GM04504 (cell line): ENCODE measurements around the gene GORASP1.

Source experiments
- DNase-seq: peaks from one replicate; pipeline ENCODE4 v3.0.0-alpha.2; 2012; ENCODE audit warnings: low read depth

The GORASP1 gene

DNA sequence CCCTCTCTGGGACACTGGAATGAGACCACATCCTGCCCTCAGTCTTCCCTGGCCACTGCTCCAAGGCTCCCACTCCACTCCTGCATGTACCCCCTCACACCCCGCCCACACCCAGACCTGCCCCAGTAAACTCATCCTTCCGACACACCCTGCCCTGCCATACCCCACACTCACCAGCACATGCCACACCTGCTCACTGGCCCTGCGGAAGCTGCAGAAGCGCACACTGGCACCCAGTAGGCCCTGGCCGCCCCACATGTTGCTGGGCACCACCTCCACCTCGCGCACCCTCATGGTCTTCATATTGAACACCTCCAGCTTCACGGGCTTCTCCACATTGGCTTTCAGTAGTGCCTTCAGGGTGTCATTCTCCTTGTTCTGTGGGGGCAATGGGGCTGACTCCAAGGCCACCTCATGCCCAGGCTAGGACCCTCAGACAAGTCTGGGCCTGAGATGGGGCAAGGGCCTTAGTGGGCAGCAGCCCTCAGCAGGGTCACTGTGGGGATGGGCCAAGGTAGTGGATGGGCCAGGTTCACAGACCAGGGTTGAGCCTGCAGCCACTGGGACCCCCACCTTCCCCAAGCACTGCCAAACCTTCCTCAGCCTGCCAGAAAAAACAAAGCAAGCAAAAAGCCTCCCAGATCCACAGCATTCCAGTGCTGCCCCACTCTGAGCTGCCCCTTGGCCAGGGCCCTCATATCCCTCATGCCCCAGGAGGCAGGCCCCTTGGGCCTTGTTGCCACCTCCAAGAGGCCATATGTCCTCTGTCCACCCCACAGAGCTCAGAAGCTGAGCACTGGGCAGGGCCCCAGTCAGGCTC lies 4.7 kb downstream of the GORASP1 start:
- DNase-seq = no peak

DNA sequence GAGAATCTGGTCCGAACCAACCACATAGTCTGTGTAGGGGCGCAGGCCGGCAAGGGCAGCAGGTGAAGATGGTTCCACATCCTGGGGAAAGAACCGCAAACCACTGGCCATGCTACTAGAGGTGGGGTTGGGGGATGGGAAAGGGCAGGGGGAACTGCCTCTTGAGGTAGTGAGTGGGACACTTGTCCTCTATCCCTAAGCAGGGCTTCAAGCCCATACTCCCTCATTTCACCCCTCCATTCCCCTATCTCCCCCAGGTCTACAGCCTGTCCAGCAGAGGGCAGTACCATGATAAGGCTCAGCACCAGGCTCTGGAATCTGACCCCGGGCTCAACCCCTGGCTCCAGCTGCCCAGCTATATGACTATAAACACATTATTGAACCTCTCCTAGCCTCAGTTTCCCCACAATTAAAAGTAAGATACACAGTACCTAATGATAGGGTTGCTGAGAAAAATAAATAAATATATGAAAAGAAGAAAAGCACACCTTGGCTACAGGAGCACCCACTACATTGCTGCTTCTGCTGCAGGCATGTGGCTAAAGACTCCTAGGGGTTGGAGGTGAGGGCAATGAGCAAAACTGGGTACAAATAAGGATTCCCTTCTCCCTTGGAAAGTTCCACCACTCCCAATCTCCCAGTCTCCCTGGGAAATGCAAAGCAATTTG lies 6.3 kb downstream of the GORASP1 start:
- DNase-seq = no peak

DNA sequence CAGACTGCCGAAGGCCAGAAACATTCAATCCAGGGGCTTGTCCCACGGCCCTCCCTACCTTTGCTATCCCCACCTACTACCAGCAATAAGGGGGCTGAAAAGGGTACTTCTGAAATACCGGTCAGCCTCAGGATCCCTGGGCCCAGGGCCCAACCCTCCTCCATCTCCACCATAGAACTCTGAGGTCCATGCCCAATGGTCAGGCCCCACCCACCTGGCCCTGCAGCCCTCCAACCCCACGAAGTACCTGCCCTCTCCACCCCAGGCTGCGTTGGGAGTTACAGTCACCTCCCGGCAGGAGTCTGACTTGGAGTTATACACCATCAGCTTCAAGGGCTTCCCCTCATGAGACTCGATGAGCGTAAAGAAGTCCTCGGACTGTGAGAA lies 6.9 kb downstream of the GORASP1 start:
- no peak for DNase-seq

DNA sequence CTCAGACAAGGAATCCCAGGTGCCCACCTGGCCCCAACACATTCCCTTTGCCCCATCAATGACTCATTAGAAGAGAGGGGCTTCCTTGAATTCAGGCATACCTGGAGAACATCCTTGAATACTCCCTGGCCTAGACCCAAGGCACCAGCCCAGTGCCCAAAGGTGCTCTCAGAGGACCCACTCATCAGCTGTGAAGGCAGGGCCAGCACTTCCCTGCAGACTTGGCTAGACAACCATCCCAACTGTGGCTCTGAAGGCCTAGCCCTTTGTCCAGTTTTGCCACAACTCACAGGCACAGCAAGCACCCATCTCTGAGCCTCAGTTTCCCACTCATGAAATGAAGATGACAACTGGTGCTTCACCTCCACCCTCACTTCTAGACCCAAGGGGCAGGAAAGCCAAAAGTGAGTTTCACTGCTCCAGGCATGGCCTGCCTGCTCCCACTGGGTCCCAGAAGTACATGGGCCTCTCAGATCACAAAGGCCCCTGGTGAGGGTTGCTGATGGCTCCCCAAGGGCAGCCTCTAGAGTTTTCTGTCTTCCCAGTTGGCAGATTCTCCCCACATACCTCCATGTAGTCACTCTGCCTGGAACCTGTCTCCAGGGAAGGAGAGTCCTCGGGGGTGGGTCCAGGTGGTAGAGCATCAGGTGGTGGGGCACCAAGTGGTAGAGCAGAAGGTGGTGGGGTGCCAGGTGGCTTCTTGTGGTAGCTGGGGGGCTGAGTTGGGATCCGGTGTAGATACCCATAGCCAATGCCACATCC lies 7.5 kb downstream of the GORASP1 start:
- DNase-seq = no peak

DNA sequence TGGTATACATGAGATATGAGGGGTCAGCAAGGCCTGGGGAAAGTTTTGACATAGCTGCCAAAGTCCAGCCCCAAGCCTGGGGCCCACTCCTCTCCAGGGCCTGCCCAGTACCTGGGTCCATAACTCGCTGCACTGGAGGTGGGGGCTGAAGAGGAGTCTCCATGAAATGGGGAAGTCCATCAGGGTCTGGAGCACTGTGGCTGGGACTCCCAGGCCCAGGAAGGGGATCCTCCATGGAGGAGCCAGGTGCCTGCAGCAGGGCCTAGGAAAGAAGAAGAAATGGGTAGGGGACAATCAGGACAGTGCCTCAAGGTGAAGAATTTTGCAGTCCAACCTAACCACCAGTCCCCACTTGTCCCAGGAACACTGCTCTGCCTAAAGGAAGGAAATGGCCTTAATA lies 8.2 kb downstream of the GORASP1 start:
- no peak for DNase-seq

DNA sequence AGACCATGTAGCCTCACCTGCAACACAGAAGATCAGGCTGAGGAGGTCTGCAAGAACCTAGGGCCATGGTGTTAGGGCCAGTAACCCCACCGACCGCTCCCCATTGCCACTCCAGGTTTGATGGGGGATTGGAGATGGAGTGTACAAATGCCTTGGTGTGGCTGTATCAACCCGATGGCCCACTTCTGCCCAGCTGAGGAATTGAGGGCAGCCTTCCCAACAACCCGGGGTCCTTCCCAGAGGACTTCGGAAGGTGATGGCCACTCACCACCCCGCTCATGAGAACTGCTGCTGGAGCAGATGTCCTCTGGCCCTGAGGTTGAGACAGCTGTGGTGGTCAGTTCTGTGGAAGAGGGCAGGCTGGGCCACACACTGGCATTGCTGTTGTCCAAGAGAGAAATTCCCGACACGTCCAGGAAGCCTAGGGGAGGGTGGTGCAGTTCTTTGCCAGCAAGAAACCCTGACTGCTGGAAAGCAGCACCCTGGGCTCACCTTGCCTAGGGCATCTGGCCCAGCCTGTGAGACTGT lies 8.9 kb downstream of the GORASP1 start:
- no peak for DNase-seq

DNA sequence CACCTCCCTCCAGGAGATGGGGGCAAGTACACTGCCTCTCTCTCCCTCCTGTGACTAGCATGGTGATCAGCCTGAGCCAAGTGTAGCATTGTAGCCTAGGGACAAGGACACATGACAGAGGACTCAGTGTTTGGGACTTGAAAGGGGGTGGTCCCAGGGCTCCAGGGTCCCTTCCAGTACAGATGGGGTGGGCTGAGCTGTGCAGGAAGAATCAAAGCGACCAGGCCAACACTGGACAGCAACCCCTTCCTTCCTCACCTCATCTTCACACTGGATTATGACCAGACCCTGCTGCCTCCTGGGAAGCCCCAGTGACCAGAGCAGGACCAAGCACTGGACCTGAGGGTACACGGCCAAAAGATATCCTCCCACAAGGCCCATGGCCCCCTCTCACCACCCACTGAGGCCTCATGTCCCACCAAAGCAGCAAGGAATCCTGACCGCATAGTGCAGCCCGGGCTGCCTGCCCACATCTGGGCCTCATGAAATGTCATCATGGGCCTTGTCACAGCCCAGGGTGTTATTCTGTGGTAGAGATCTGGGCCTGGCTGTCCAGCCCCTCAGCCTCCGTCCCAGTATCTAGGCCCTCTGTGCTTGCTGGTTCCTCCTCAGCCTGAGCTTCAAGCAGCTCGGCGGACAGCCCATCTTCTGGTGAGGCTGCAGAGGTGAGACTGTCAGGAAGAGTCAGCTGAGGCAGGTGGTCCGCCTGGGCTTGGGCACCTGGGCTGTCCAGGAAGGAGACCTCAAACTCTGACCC lies 9.5 kb downstream of the GORASP1 start:
- DNase-seq = no peak

DNA sequence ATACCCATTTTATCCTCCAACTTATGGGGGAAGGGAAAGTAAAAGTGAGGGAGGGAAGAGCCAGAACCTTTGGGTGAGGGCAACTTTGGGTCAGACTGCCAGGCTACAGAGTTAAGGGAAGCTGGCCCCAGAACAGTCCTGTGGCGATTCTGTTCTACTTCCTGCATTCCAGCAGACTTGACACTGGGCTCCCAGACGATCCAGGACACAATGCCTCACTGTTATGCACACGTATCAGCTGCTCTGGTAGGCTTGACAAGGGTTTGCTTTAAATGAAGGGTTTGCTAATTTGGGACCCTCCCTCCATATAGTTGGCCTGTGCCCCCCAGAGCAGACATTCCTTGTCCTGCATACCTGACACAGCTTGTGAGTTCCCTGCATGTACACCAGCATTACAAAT lies 10.7 kb downstream of the GORASP1 start:
- DNase-seq = no peak

DNA sequence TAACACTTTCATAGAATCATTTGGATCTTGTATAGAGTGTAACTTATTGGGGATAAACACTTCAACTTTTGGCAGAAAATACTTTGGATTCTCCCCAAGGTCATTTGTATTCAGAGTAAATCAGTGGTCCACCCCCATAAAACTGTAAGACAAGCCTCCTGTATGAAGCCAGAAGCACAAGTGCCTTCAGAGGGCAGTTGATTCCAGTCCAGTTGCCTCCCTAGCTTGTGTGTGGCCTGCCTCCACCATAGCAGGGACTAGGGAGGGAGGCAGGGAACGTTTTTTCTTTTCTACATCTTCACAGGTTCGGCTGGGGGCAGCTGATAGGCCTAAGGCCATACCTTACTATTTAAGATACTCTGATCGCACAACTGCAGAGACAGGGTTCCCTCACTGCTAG lies 11.6 kb downstream of the GORASP1 start:
- no peak for DNase-seq

DNA sequence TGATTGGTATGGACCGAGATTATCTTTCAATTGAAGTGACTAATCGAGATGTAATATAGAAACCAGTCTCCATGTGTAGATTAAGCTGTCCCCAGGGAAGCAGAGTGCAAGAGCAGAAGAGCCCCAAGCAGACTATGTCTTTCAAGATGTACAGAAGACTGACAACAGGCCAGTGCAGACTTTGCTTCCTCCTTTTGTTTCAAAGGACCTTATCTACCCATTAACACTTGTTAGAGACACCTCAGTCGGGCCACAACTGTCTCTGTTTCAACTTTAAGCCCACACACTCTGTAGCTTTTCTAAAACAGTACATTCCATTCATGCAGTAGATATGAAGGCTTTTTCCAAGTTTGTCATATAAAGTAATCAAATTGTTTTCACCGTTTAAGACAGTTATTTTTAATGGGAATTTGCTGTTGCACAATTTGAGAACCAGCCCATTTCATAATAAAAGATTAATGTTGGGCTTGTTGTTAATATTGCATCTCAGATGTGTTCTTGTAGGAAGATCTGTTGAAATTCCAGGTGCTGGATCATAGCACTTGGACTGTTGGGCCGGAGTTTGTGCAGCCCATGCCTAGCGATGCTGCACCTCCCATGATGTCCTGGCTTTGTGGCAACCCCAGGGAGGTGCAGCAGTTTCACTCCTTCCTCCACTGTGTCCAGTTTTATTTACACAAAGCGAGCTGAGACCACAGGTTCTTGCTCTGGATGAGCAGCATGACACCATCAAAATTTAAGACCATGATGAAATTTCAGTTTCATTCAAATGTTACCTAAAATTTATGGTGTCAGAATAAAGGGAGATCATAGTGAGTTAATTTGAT lies 12.4 kb downstream of the GORASP1 start:
- DNase-seq = no peak

DNA sequence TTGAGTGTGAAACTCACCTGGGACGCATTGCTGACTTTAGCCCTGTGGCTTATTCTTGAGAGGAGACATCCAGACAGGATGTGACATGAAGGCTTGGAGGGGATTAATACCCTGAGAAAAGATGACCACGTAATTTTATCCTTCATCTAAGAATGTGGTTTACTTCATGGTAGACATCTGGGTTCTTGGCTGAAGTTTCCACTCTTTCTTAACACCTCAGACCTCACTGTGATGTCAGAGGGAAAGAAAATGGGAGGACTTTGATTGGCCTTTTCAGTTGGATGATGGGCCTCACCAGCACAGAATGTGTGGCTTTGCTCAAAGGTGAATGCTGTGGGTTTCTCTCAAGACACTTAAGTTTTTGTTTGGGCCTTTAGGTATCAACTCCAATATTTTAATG lies 16.5 kb downstream of the GORASP1 start:
- DNase-seq = no peak

DNA sequence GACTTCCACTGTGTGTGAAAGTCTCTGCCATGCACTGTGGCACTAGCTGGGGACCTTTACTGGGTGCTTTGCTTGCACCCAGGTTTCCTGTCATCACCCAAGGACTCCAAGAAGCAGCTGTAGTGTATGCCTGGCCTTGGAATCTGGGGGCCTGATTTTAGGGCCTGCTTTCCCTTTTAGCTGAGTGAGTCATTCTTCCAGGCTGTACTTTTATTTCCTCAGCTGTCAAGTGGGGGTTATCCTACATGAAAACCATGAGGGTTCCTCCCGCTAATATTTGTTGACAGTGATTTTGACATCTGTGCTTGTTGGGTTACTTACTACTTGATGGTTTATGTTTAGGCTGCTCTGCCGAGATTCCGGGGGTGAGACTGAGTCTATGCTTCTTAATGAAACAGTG lies 18.5 kb downstream of the GORASP1 start:
- no peak for DNase-seq

DNA sequence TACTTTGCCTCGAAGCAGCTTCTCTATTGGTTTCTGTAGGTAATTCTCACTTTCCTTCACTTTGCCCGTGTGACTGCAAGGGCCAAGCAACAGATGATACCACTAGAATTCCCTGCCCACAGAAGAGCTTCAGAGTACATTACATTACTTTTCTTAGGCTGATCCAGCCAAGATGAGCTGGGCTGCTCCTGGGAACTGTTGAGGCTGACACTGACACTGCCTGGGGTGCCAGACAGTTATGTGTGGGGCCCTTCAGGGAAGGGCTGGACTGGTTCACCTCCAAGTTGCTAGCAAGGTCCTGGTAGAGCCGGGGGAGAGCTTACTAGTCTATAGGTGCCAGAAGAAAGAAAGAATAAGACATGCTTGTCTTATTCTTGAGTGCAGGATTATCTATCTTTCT lies 19.0 kb downstream of the GORASP1 start:
- no peak for DNase-seq

DNA sequence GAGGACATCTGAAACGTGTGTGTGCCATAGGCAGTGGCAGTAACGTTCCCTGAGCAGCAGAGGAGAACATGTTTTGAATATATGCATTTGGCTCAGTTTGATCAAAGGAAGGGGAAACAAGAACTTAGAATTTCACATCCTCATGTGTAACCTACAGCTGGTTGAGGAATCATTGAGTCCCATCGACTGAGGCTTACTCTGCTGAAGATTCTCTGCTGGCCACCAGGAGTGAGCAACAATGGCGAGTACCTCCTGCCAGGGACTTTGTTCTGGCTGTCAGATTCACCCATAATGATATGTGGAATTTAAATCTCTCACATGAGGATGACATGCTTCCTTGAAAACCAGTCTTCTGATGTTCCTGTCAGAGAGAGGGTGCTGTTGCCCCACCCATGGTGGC lies 21.3 kb downstream of the GORASP1 start:
- DNase-seq = no peak

DNA sequence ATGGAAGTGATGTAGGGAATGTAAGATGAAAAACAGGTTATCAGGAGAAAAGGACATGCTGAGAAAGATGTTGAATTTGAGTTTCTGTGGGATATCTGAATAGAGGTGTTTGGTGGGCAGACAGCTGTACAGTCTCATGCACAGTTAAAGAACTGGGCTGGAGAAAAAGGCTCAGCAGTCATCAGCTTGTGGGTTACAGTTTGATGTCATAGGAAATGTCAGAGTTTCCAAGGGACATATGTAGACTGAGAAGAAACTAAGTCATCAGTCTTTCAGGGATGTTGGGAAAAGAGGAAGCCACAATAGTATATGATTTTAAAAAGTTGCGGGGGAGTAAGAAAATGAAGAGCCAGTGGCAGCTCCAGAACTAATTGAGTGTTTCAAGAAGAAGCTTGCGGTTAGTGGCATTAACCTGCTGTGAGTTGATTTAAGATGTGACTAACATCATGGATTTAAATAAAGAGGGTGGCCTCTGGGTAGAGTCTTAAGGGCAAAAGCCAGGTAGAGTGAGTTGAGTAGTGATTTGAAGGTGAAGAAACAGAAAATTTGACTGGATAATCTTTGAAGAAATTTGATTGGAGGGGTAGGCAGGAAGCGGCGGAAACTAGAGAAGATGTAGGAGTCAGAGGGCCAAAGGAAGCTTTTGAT lies 24.6 kb downstream of the GORASP1 start:
- DNase-seq = no peak

DNA sequence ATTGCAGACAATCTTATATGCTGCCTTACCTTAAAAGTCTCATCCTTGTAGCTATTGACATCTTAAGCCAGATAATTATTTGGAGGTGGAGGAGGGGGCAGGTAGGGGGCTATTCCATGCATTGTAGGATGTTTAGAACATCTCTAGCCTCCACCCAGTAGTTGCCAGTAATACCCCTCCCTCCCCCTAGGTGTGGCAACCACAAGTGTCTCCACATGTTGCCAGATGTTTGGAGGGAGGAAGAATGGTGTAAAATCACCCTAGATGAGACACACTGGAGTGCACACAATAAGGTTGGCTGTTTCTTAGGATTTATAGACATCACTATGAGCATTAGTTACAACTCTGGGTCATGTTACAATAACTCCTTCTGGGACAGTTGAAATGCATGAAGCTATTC lies 27.4 kb downstream of the GORASP1 start:
- no peak for DNase-seq

DNA sequence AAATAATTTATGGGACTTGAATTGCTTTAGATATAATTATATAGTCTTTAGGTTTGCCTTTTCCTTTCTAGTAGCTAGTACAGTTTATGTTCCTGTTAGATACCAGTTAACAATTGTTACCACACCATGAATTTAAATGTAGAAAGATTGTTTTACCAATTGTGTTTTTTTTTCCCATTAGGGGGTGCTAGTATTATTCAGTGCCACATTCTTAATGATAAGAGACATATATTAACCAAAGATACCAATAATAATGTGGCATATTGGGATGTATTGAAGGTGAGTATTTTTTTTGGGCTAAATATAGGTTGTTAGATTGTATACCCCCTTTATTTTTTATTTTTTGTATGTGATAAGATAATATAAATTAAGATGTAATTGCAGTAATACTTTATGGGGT lies 27.9 kb downstream of the GORASP1 start:
- no peak for DNase-seq

DNA sequence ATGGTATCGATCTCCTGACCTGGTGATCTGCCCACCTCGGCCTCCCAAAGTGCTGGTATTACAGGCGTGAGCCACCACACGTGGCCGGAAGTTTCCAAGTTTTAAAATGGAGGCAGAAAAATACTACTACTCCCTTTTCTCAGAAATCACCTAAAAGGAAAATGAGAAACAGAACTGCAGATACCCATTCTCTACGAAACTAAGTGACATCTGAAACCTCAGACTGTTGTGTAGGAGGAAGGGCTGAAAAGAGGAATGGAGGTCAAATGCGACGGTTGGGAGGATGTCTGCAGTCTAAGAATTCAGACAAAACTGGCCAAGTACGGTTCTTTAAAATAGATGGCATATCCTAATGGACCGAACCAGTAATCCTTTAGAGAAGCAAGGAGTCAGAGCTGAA lies 31.5 kb downstream of the GORASP1 start:
- DNase-seq = no peak

DNA sequence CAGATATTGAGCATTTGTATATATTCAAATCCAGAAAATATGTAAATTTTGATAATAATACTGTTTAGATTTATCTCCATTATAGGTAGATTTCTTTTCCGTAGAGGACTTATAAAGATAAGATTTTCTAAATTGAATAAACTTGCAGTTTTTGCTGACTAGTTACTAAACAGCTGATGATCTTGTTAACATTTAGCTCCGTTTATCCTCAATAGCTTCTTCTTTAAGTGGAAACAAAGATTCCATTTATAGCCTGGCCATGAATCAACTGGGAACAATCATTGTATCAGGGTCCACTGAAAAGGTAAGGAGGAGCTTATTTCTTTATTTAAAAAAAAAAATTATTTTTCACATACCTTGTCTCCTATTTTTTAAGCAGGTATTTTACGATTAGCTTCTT lies 38.9 kb downstream of the GORASP1 start:
- no peak for DNase-seq

DNA sequence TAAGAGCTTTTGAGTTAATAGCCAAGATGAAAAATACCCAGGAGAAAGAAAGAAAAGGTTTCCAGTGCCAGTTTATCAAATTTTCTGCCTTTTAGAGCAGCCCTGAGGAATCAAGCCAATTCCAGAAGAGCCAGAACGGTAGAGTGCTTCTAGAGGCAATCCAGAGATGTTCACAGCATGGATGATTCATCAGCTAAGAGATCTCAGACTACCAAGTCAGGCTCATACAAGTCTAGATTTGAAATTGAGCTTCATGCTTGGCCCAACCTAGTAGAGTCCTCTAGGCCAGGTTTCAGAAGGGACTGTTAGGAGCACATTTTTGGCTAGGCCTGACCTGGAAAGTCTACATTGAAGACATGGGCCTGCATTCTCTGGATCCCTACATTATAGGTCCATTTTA lies 40.1 kb downstream of the GORASP1 start:
- DNase-seq = no peak

DNA sequence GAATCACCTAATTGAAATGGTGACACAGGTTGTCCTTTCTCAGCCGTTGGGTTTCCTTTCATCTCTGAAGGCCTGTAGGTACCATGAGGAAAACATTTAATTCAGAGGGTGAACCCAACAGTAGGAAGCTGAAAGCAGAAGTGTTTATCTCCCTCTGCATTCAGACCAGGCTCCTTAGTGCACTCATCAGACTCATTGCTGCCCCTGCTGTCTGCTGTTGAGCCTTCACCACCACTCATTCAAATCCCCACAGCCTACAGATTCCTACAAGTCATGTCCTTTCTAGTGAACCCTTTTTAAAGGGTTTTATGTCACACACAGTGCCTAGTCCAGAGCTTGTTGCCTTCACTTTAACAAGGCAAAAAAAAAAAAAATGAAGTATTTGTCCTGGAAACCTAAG lies 42.2 kb downstream of the GORASP1 start:
- DNase-seq = peak; percentile 6
